CD4-positive, alpha-beta T cell treated with Interleukin-21 for 1 hour (primary cell): Measurements from ENCODE around the gene ADGRG7.
"Not testable (repeated sequence)": the region's sequence is repeated elsewhere in the genome, so short reads cannot be mapped to it uniquely, and the experiment has no call there.

Experiments used
- DNase-seq: peaks from one replicate; pipeline ENCODE4 v3.0.0-alpha.2; 2020

Gene ADGRG7

GRCh38 chr3:100650651-100651619, 41.5 kb downstream of the ADGRG7 start:
- peak; percentile 29 for DNase-seq

GRCh38 chr3:100653604-100654294, 44.3 kb downstream of the ADGRG7 start:
- DNase-seq: no peak

GRCh38 chr3:100656945-100657344, 47.5 kb downstream of the ADGRG7 start:
- no peak for DNase-seq

GRCh38 chr3:100661294-100661693, 51.9 kb downstream of the ADGRG7 start:
- not testable (repeated sequence) for DNase-seq

- no peak for DNase-seq
These were observed 52.9 kb downstream of the ADGRG7 start for GRCh38 chr3:100662113-100662823.

- DNase-seq: peak; percentile 32
These were observed 55.8 kb downstream of the ADGRG7 start for GRCh38 chr3:100665230-100665629.

GRCh38 chr3:100666699-100667098, 57.3 kb downstream of the ADGRG7 start:
- not testable (repeated sequence) for DNase-seq

- DNase-seq: not testable (repeated sequence)
These were observed 57.9 kb downstream of the ADGRG7 start for GRCh38 chr3:100667316-100667715.

GRCh38 chr3:100670995-100671394, 61.6 kb downstream of the ADGRG7 start:
- not testable (repeated sequence) for DNase-seq

GRCh38 chr3:100681496-100681895, 72.1 kb downstream of the ADGRG7 start:
- no peak for DNase-seq

GRCh38 chr3:100682056-100682853, 72.9 kb downstream of the ADGRG7 start:
- DNase-seq: no peak

- DNase-seq: no peak
These were observed 73.7 kb downstream of the ADGRG7 start for GRCh38 chr3:100682854-100683760.

GRCh38 chr3:100693225-100693624, 83.8 kb downstream of the ADGRG7 start:
- no peak for DNase-seq

GRCh38 chr3:100695696-100696095, 86.3 kb downstream of the ADGRG7 start:
- no peak for DNase-seq

- DNase-seq: no peak
These were observed 86.8 kb downstream of the ADGRG7 start for GRCh38 chr3:100696161-100696560.

- DNase-seq: no peak
These were observed 87.8 kb downstream of the ADGRG7 start for GRCh38 chr3:100697172-100697571.

- DNase-seq: no peak
These were observed 88.4 kb downstream of the ADGRG7 start for GRCh38 chr3:100697723-100698285.

- no peak for DNase-seq
These were observed 89.3 kb downstream of the ADGRG7 start for GRCh38 chr3:100698736-100699135.

GRCh38 chr3:100700708-100701107, 91.3 kb downstream of the ADGRG7 start:
- no peak for DNase-seq

GRCh38 chr3:100702082-100702979, 92.9 kb downstream of the ADGRG7 start:
- DNase-seq: no peak
